GM21515 (cell line): Measurements from ENCODE around the gene UBXN7.
"Not testable (repeated sequence)": the region's sequence is repeated elsewhere in the genome, so short reads cannot be mapped to it uniquely, and the experiment has no call there.

Experiments
- ATAC-seq: cut with Tn5 transposase; IDR thresholded peaks from one replicate; pipeline ENCODE4 v1.9.1; 2021; ENCODE audit not compliant: unreplicated experiment

UBXN7 gene

DNA sequence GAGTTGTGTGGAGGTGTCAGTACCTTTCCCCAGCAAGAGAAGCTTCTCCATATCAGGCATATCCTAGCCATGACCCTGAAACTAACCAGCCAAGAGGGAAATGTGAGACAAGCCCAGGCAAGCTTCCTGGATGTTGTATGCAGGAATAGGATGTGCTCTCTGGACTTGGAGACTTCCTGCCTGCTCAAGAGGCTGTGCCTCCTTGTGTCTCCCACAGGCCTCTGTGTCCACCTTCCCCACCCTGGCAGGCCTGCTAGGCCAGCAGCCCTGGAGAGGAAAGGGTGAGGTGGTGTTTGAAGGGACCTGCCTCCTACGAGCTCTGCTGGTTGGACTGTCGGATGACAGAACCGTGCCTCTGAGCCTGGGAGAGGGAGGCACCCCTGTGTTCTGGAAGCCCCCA is 112.1 kb downstream of the UBXN7 start:
- ATAC-seq = no peak

DNA sequence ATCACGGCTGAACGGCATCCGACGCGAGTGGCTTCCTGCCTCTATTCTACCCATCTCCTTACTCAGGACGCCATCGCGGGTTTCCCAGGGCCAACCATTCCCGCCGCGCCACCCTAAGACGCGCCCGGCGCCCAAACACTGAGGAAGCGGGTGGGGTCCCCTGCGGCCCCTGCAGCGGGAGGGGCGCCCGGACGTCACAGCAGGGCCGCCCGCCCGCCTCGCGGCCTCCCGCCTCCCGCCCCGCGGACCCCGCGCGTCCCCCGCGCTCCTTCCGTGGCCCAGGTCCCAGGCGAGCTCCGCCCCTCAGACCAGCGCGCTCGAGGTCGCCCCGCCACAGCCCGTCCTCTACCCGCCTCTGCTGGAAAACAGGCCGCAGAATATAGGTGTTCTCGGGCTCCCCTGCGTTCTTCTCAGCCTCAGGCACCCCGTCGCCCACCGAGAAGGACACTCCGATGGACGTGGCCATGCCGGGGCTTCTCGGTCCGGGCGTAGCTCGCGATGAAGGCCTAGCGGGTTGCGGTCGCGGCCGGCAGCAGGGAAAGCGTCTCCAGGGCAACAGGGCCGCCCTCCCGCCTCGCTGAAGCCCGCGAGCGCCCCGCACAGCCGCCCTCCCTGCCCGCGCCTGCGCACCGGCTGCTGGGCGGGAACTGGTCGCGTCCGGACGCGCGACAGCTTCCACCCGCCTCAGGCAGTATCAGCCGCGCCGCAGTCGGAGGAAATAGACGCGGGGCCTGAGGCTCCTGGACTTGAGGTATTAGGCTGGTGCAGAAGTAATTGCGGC is 114.3 kb downstream of the UBXN7 start, which contains the start of gene DYNLT2B:
TSS of gene DYNLT2B (minus strand) at position 554 of the 781 bp plus-strand sequence. CDS start at position 466, 88 bp downstream.
- peak; percentile 85 for ATAC-seq

DNA sequence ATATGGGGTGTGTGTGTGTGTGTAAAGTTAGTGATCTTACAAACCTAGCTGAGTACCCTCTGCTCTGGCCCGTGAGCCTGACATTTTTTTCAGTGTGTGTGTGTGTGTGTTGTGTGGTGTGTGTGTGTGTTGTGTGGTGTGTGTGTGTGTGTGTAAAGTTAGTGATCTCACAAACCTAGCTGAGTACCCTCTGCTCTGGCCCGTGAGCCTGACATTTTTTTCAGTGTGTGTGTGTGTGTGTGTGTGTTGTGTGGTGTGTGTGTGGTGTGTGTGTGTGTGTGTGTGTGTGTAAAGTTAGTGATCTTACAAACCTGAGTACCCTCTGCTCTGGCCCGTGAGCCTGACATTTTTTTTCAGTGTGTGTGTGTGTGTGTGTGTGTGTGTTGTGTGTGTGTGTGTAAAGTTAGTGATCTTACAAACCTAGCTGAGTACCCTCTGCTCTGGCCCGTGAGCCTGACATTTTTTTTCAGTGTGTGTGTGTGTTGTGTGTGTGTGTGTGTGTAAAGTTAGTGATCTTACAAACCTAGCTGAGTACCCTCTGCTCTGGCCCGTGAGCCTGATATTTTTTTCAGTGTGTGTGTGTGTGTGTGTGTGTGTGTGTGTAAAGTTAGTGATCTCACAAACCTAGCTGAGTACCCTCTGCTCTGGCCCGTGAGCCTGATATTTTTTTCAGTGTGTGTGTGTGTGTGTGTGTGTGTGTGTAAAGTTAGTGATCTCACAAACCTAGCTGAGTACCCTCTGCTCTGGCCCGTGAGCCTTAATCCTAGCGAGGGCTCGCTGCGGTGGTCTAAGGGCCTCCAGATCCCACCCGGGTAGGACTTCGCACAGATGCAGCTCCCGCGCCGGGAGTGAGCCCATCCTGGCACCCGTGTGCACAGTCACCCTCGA is 115.2 kb downstream of the UBXN7 start:
- ATAC-seq = not testable (repeated sequence)

DNA sequence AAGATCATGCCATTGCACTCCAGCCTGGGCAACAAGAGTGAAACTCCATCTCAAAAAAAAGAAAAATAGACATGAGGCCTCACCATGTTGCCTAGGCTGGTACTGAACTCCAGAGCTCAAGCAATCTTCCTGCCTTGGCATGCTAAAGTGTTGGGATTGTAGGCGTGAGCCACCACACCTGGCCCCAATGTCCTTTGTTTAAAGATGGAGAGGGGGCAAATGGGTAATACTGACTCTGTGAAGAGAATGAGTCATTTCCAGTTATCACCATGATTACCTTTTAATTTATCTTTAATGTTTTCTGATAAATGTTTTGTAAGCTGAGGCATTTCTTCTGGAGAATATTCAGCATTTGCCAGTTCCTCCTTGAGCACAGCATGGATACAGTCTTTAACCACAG is 116.4 kb downstream of the UBXN7 start:
- ATAC-seq = no peak

DNA sequence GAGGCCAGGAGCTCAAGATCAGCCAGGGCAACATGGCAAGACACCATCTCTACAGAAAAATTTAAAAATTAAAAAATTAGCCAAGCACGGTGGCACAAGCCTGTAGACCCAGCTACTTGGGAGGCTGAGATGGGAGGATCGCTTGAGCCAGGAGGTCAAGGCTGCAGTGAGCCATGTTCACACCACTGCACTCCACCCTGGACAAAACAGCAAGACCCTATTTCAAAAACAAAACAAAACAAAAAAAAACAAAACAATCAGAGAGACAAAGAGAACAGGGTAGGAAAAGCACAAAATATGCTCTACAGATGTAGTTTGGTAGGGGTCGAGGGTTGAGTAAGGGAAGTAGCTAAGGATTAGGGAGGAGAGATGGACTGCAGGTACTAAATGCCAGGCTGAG is 117.6 kb downstream of the UBXN7 start:
- no peak for ATAC-seq

DNA sequence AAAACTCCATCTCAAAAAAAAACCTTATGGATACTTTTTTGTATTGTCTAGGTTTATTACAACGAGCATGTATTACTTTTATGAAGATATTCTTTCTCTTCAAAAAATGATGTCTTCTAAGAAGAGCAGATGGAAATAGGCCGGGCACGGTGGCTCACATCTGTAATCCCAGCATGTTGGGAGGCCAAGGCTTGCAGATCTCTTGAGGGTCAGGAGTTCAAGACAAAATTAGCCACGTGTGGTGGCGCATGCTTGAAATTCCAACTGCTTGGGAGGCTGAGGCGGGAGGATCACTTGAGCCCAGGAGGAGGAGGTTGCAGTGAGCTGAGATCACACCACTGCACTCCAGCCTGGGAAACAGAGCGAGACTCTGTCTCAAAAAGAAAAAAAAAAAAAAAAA is 118.1 kb downstream of the UBXN7 start:
- ATAC-seq = not testable (repeated sequence)

DNA sequence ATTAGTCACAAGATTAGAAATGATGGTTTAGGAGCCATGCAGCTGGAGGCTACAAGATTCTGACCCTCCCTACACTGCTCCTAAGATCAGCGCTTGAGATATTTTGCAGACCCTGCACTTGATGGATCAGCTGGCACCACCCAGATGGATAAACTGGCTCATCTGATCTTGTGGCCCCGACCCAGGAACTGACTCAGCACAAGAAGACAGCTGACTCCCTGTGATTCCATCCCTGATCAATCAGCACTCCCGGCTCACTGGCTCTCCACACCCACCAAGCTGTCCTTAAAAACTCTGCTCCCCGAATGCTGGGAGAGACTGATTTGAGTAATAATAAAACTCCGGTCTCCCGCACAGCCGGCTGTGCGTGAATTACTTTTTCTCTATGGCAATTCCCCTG is 129.3 kb downstream of the UBXN7 start:
- not testable (repeated sequence) for ATAC-seq

DNA sequence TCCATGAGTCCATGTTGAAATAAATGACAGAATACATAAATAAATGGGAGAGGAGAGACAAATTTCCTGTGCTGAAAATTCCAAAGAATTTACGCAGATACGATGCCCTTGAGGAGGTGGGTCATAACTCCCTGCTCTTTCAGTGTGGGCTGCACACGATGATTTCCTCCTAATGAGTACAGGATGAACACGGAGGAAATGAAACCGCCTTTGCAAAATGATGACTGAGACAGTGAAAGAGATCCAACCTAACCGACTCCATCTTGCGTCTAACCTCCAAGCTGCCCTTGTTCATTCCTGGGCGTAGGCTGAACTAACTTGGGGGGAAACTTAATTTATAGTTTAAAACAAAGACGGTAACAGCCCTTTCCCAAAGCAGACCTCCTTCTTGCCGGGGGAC is 129.7 kb downstream of the UBXN7 start:
- not testable (repeated sequence) for ATAC-seq

DNA sequence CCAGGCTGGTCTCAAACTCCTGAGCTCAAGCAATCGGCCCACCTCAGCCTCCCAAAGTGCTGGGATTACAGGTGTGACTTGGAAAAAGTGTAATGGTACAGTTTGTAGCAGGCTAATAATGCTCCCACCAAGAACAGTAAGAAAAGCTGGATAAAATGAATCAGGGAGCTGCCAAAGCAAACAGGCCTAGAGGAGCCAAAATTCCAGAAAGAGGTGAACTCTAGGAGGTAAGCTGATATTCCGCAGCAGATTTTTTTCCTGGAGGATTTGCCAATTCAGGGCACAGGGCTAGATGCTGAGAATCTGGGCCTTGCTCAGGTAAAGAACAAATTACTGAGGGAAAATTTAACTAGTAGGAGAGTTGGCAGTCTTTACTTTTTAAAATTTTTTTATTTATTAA is 133.7 kb downstream of the UBXN7 start:
- no peak for ATAC-seq
